Epithelial cell of esophagus (primary cell): ENCODE results near the gene CYP8B1.

ENCODE experiments used
- DNase-seq: peaks from one replicate; pipeline ENCODE4 v3.0.0; 2010; ENCODE audit warnings: low read depth
- H3K4me3 ChIP-seq: 2 replicates; pipeline ENCODE4 v1.5.1; 2011; ENCODE audit warnings: mild to moderate bottlenecking, low read length, control low read depth
- CTCF ChIP-seq: IDR thresholded peaks from 2 replicates; pipeline ENCODE4 v1.5.1; 2011; ENCODE audit warnings: low read depth, mild to moderate bottlenecking, low read length, control low read depth, inconsistent platforms; ENCODE audit not compliant: insufficient read depth; ENCODE audit errors: missing control alignments

CYP8B1 gene

GRCh38 chr3:42876940-42877720, 1.5 kb upstream of the CYP8B1 start:
- DNase-seq = no peak
- no peak overlapping the region for H3K4me3 ChIP-seq
- TF ChIP-seq CTCF = no peak

- H3K4me3 ChIP-seq = no peak overlapping the region
- no peak for DNase-seq
- no peak for TF ChIP-seq CTCF
Measured at GRCh38 chr3:42876401-42876800, 722 bp upstream of the CYP8B1 start.

- no peak overlapping the region for H3K4me3 ChIP-seq
- no peak for DNase-seq
- no peak for TF ChIP-seq CTCF
Measured at GRCh38 chr3:42874749-42875148, 930 bp downstream of the CYP8B1 start.

GRCh38 chr3:42873221-42873982, 2.3 kb downstream of the CYP8B1 start:
- H3K4me3 ChIP-seq = no peak overlapping the region
- DNase-seq = no peak
- TF ChIP-seq CTCF = no peak

- DNase-seq = no peak
Measured at GRCh38 chr3:42872718-42873117, 3.0 kb downstream of the CYP8B1 start.

GRCh38 chr3:42871592-42872196, 4.0 kb downstream of the CYP8B1 start:
- TF ChIP-seq CTCF = no peak
- H3K4me3 ChIP-seq = no peak overlapping the region
- DNase-seq = no peak

More at GRCh38 chr3:42872718-42873117, 3.0 kb downstream of the CYP8B1 start:
- no peak overlapping the region for H3K4me3 ChIP-seq
- no peak for TF ChIP-seq CTCF
